Middle frontal gyrus (tissue), 1 donor: ENCODE measurements around the gene PEAK3.
A peak's percentile ranks its signal among the peaks of the same experiment; 100 is the strongest.

ENCODE experiments used
- DNase-seq: peaks from one replicate; pipeline ENCODE4 v3.0.0-alpha.2; 2015; ENCODE audit warnings: low spot score; ENCODE audit errors: extremely low spot score

The PEAK3 gene

DNA sequence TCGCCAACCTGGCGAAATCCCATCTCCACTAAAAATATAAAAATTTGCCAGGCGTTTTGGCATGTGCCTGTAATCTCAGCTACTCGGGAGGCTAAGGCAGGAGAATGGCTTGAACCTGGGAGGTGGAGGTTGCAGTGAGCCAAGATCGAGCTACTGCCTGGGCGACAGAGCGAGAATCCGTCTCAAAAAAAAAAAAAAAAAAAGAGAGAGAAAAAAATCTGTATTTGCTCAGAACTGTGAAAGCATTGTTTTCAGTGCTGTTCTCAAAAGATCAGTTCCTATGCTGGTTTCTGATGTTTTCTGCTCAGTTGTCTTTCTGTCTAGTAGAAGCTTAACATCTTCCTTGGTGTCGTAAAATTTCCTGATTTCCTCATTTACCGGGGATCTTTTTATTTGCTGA is 42.8 kb downstream of the PEAK3 start:
- DNase-seq: no peak

GRCh38 chr19:2237869-2238153 is 44.2 kb downstream of the PEAK3 start:
- DNase-seq: no peak

GRCh38 chr19:2237051-2237868 is 44.7 kb downstream of the PEAK3 start:
- DNase-seq: no peak

GRCh38 chr19:2236314-2237050 is 45.5 kb downstream of the PEAK3 start, which contains the start of the genes PLEKHJ1 and SF3A2:
PLEKHJ1 (minus strand) TSS chr19:2236329; CDS start chr19:2236248, 81 bp downstream.
SF3A2 (plus strand) TSS chr19:2236824; CDS start chr19:2243419, 6,595 bp downstream.
- DNase-seq: peak; percentile 95

DNA sequence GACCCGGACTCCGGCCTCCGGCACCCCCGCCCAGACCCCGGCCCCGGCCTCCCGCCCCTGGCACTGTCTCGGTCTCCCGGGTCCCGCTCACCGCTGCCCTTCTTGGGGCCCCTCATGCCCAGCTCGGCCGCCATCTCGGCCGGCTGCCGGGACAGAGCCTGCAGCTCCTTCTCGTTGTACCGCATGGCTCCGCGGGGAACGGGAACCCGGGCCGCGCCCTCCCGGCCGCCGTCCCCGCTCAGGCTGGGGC is 46.0 kb downstream of the PEAK3 start:
- no peak for DNase-seq

GRCh38 chr19:2235381-2236063 is 46.5 kb downstream of the PEAK3 start:
- DNase-seq: no peak

DNA sequence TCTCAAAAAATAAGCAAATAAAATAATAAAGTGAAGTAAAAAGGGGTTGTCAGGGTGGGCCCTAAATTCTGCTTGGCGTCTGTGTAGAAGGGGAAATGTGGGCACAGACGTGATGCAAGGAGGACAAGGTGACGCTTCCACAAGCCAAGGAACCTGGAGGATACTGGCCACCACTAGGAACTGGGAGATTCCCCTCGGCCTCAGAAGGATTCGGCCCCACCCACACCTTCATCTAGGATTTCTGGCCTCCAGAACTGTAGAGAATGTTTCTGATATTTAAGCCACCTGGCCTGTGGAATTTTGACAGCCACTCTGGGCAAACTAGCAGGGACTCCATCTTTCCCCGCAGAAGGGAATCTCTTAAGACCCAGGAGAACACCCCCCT is 47.0 kb downstream of the PEAK3 start:
- DNase-seq: no peak

GRCh38 chr19:2233601-2234280 is 48.2 kb downstream of the PEAK3 start:
- DNase-seq: no peak

- no peak for DNase-seq
Measured at GRCh38 chr19:2232286-2233151, 49.5 kb downstream of the PEAK3 start.

- DNase-seq: no peak
Measured at GRCh38 chr19:2231621-2232221, 50.3 kb downstream of the PEAK3 start.

GRCh38 chr19:2230807-2231533 is 51.0 kb downstream of the PEAK3 start:
- DNase-seq: no peak

GRCh38 chr19:2230033-2230531 is 51.9 kb downstream of the PEAK3 start:
- no peak for DNase-seq

- DNase-seq: no peak
Measured at GRCh38 chr19:2229103-2230032, 52.6 kb downstream of the PEAK3 start.

GRCh38 chr19:2228157-2229030 is 53.6 kb downstream of the PEAK3 start:
- DNase-seq: no peak

DNA sequence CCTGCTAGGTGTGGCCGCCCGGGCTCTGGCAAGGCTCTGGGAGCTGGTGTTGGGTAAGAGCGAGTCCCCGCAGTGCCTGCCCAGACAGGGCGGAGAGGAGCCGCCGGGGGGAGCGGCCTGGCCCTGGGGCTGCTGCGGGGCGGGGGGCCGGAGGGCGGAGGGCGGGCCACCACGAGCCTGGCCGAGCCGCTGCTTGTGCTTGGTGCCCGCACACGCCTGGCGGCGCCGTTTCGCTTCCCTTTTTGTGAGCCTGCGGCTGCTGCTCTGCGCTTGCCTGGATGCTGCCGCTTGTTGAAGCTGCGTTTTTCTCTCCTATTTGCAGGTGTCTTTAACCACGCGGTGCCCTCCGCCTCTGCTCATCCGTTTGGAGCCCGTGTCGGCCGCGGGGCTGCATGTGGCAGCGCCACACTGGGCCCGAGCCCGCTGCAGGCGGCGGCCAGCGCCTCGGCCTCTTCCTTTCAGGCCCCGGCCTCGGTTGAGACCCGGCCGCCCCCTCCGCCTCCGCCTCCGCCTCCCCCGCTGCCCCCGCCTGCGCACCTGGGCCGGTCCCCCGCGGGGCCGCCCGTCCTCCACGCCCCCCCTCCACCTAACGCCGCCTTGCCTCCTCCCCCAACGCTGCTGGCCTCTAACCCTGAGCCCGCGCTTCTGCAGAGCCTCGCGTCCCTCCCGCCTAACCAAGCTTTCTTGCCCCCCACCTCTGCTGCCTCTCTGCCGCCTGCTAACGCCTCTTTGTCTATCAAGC is 54.4 kb downstream of the PEAK3 start:
- DNase-seq: no peak

GRCh38 chr19:2226840-2227360 is 55.1 kb downstream of the PEAK3 start:
- DNase-seq: no peak
